Measurements from ENCODE around the gene FAM83C. TPM values are rescaled to one million over a fixed set of nuclear protein-coding genes. Genes with fewer than 3 reads are reported as not detected.

The FAM83C gene
- total and polyA plus RNA-seq, 7 experiments from 2014 or later = not detected

DNA sequence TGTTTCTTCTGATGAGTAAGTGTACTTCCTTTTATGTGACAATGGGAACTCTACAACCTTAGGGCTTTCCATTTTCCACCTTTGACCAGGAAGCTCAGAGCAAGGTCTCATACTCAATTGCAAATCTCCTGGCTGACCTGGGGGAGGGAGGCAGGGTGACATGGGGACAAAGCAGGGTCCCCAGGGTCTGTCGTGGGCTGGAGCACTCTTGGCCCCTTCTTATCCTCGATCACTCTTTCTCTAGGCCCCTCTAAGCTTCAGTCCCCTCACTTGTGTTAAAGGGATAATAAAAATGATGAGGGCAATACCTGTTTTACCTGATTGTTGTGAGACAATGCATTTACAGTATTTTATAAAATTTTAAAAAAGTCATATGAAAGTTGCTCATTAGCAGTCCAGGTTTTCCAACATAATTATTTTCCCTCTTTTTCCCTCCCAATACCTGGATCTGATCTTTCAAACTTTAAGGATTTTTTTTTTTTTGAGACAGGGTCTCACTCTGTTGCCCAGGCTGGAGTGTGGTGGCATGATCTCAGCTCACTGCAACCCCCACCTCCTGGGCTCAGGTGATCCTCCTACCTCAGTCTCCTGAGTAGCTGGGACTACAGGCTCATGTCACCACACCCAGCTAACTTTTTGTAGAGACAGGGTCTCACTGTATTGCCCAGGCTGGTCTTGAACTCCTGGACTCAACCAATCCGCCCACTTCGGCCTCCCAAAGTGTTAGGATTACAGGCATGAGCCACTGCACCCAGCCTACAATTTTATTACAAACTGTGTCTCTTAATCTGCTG is 8.4 kb upstream of the FAM83C start:
- Histone ChIP-seq H3K4me1 (ENCODE audit: control insufficient read depth in 2 of 2, insufficient read depth in 2 of 2, low read length in 2 of 2) (no peaks in the 10 kb centered on the region), H3K9me3 (ENCODE audit: control insufficient read depth in 2 of 3, low read length in 3 of 3) (no peaks in the 10 kb centered on the region), H3K4me3 (ENCODE audit: low read length) (no peak overlapping the region), H3K27me3 (ENCODE audit: control insufficient read depth in 2 of 2, insufficient read depth in 2 of 2, low read length in 2 of 2) (no peaks in the 10 kb centered on the region), H3K36me3 (ENCODE audit: control insufficient read depth in 2 of 3, insufficient read depth in 3 of 3, low read length in 3 of 3) (peaks cover 0 to 3% (median 0%) of the 10 kb centered on the region in 3 experiments), H3K27ac (ENCODE audit: low read depth, low read length) (no peak overlapping the region)
- intact Hi-C loops (cut with micrococcal nuclease) = no loop called here
- Mint-ChIP-seq H3K27ac (peak overlapping the region in 2 of 9 donors; percentile 25 to 34), H3K4me3 (no peak overlapping the region), H3K4me1 (peaks cover 0 to 21% (median 9%) of the 10 kb centered on the region in 7 donors), H3K9me3 (peaks cover 0 to under 1% (median 0%) of the 10 kb centered on the region in 11 donors), H3K36me3 (peaks cover 0 to 1% (median 0%) of the 10 kb centered on the region in 5 donors), H3K27me3 (peaks cover 0 to 3% (median 0%) of the 10 kb centered on the region in 5 donors)
- no peak for DNase-seq
- POLR2A ChIA-PET = interaction anchor here (0.6 kb wide), 1 partner anchor 218 kb away, joined by 3 read pairs; no protein-coding TSS in a partner anchor
- no peak for ATAC-seq
- CTCF ChIA-PET = interaction anchor here (0.6 kb wide), 1 partner anchor 142 kb away, joined by 3 read pairs; no protein-coding TSS in a partner anchor

DNA sequence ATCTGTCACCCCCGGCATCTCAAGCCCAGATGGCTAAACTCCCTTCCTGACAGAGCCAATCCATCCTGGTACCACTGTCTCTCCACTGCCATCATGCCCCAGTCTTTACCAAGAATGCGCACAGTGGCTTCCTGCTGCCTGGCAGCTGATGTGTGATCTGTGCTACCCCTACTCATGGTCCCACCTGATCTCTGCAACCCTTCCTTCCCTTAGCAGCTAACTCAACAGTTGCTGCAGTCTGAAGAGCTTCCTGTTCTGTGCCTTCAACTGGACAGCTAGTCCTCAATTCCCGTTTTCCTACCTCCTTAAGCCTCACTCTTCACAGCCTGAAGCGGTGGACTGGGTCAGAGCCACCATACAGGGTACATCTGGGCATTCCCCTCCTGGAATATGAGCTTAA is 7.6 kb upstream of the FAM83C start:
- ATAC-seq = no peak
- CTCF ChIA-PET = interaction anchor here (1.0 kb wide), 1 partner anchor 10 kb away, joined by 5 read pairs; no protein-coding TSS in a partner anchor

DNA sequence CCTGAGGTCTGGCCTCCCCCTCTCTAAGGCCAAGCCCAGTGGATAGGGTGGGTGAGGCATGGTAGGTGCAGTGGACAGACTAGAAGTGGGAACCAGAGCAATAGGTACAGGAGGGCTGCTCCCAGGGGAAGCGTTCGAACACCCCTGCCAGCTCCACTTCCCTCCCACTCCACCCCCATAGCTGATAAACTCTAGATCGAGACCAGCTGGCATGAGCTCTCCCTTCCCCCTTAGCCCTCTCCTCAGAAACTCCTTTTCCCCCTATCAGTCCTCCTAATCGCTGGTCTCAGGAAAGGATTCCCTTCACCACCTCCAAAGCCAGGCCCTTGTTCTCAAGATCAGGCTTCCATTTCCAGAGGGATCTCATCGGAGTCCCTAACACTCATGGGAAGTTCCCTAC is 6.0 kb upstream of the FAM83C start:
- Mint-ChIP-seq H3K4me3 (no peak overlapping the region), H3K4me1 (peaks cover 0 to 5% (median 0%) of the 10 kb centered on the region in 7 donors), H3K9me3 (peaks cover 0 to 3% (median 0%) of the 10 kb centered on the region in 11 donors), H3K36me3 (no peaks in the 10 kb centered on the region), H3K27me3 (peaks cover 0 to 8% (median 0%) of the 10 kb centered on the region in 5 donors), H3K27ac (no peak overlapping the region)
- H3K36me3 ChIP-seq (ENCODE audit: control insufficient read depth in 2 of 3, insufficient read depth in 3 of 3, low read length in 3 of 3) = no peaks in the 10 kb centered on the region
- no peaks in the 10 kb centered on the region for H3K27me3 ChIP-seq (ENCODE audit: control insufficient read depth in 2 of 2, insufficient read depth in 2 of 2, low read length in 2 of 2)
- H3K4me1 ChIP-seq (ENCODE audit: control insufficient read depth in 2 of 2, insufficient read depth in 2 of 2, low read length in 2 of 2) = no peaks in the 10 kb centered on the region
- no peak overlapping the region for H3K4me3 ChIP-seq (ENCODE audit: low read length)
- ChIA-PET CTCF (interaction anchor here (1.4 kb wide), 1 partner anchor 20 kb away, joined by 3 read pairs; the partner anchor contains the start of gene MMP24OS), POLR2A (interaction anchor here (0.5 kb wide), 1 partner anchor 162 kb away, joined by 3 read pairs; no protein-coding TSS in a partner anchor)
- no peaks in the 10 kb centered on the region for H3K9me3 ChIP-seq (ENCODE audit: control insufficient read depth in 2 of 3, low read length in 3 of 3)
- no peak for ATAC-seq
- H3K27ac ChIP-seq (ENCODE audit: low read depth, low read length) = no peak overlapping the region
- DNase-seq = no peak
- intact Hi-C loops (cut with micrococcal nuclease) = no loop called here

More for the DNA sequence above, 7.6 kb upstream of the FAM83C start:
- Histone ChIP-seq H3K27me3 (ENCODE audit: control insufficient read depth in 2 of 2, insufficient read depth in 2 of 2, low read length in 2 of 2) (no peaks in the 10 kb centered on the region), H3K9me3 (ENCODE audit: control insufficient read depth in 2 of 3, low read length in 3 of 3) (no peaks in the 10 kb centered on the region), H3K4me3 (ENCODE audit: low read length) (no peak overlapping the region), H3K36me3 (ENCODE audit: control insufficient read depth in 2 of 3, insufficient read depth in 3 of 3, low read length in 3 of 3) (no peaks in the 10 kb centered on the region), H3K27ac (ENCODE audit: low read depth, low read length) (no peak overlapping the region), H3K4me1 (ENCODE audit: control insufficient read depth in 2 of 2, insufficient read depth in 2 of 2, low read length in 2 of 2) (no peaks in the 10 kb centered on the region)
- no peak for DNase-seq
- Mint-ChIP-seq H3K27me3 (peaks cover 0 to 8% (median 0%) of the 10 kb centered on the region in 5 donors), H3K9me3 (peaks cover 0 to 2% (median 0%) of the 10 kb centered on the region in 11 donors), H3K36me3 (no peaks in the 10 kb centered on the region), H3K4me3 (no peak overlapping the region), H3K27ac (peak overlapping the region in 5 of 9 donors; percentile 2 to 79 (median 44)), H3K4me1 (peaks cover 0 to 13% (median 9%) of the 10 kb centered on the region in 7 donors)
- POLR2A ChIA-PET = no interaction called here
- intact Hi-C loops (cut with micrococcal nuclease) = no loop called here

DNA sequence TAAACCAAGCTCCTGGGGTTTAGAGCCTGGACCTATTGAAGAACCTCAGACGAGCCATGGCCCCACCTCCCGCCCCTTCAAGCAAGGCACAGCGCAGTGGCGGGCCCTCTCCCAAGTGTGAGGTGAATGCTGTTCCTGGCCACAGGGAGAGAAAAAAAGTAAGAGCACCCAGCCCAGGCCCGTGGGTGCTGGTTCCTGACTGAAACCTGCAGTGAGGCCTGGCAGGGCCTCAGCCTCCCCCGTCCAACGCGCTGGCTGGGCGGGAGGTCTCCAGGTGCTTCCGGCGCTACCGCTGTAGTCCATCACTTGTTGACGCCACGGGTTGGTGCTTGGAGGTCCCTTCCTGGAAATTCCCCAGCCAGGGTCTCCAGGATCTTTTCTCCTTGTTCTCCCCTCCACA is 5.5 kb upstream of the FAM83C start:
- no peaks in the 10 kb centered on the region for H3K27me3 ChIP-seq (ENCODE audit: control insufficient read depth in 2 of 2, insufficient read depth in 2 of 2, low read length in 2 of 2)
- peaks cover 0 to 5% (median 0%) of the 10 kb centered on the region in 7 donors for H3K4me1 Mint-ChIP-seq
- no peaks in the 10 kb centered on the region for H3K4me1 ChIP-seq (ENCODE audit: control insufficient read depth in 2 of 2, insufficient read depth in 2 of 2, low read length in 2 of 2)
- H3K36me3 Mint-ChIP-seq = no peaks in the 10 kb centered on the region
- peaks cover 0 to 8% (median under 1%) of the 10 kb centered on the region in 5 donors for H3K27me3 Mint-ChIP-seq
- DNase-seq (no peak), ATAC-seq (no peak)
- H3K36me3 ChIP-seq (ENCODE audit: control insufficient read depth in 2 of 3, insufficient read depth in 3 of 3, low read length in 3 of 3) = no peaks in the 10 kb centered on the region
- no peak overlapping the region for H3K27ac ChIP-seq (ENCODE audit: low read depth, low read length)
- peaks cover 0 to 3% (median 0%) of the 10 kb centered on the region in 11 donors for H3K9me3 Mint-ChIP-seq
- CTCF ChIA-PET = interaction anchor here (1.4 kb wide), 1 partner anchor 20 kb away, joined by 3 read pairs; the partner anchor contains the start of gene MMP24OS
- no peak overlapping the region for H3K27ac Mint-ChIP-seq
- H3K4me3 ChIP-seq (ENCODE audit: low read length) = no peak overlapping the region
- no peaks in the 10 kb centered on the region for H3K9me3 ChIP-seq (ENCODE audit: control insufficient read depth in 2 of 3, low read length in 3 of 3)
- H3K4me3 Mint-ChIP-seq = no peak overlapping the region
- POLR2A ChIA-PET = no interaction called here
- intact Hi-C loops (cut with micrococcal nuclease) = no loop called here

DNA sequence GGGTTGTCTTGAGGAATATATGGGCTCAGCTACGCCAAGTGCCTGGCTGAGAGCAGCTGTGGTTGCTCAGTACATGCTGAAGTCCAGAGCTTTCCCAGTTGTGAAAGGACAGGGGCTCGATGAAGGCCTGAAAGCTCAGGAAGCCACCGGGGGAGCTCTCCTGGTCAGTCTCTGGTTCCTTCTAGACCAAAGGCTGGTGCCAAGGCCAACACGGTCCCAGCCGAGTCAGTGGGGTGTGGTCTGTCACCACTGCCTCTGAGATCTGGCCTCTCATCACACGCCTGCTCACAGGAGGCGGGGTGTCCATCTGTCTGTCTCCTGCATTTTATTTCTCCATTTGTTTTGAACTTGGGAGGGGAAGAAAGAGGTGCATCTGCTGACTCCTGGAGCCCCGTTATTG is 4.9 kb upstream of the FAM83C start:
- CTCF ChIA-PET = no interaction called here
- no peak for ATAC-seq

GRCh38 chr20:35296101-35296554 is 3.9 kb upstream of the FAM83C start:
- ChIA-PET CTCF (no interaction called here), POLR2A (interaction anchor here (0.7 kb wide), 1 partner anchor 157 kb away, joined by 3 read pairs; no protein-coding TSS in a partner anchor)
- no peaks in the 10 kb centered on the region for H3K36me3 ChIP-seq (ENCODE audit: control insufficient read depth in 2 of 3, insufficient read depth in 3 of 3, low read length in 3 of 3)
- H3K4me1 ChIP-seq (ENCODE audit: control insufficient read depth in 2 of 2, insufficient read depth in 2 of 2, low read length in 2 of 2) = no peaks in the 10 kb centered on the region
- no peaks in the 10 kb centered on the region for H3K36me3 Mint-ChIP-seq
- no peaks in the 10 kb centered on the region for H3K27me3 ChIP-seq (ENCODE audit: control insufficient read depth in 2 of 2, insufficient read depth in 2 of 2, low read length in 2 of 2)
- H3K4me3 Mint-ChIP-seq = no peak overlapping the region
- ATAC-seq (no peak), DNase-seq (no peak)
- H3K27ac ChIP-seq (ENCODE audit: low read depth, low read length) = no peak overlapping the region
- peaks cover 0 to 3% (median 0%) of the 10 kb centered on the region in 11 donors for H3K9me3 Mint-ChIP-seq
- intact Hi-C loops (cut with micrococcal nuclease) = no loop called here
- H3K27me3 Mint-ChIP-seq = peaks cover 0 to 8% (median 4%) of the 10 kb centered on the region in 5 donors
- H3K27ac Mint-ChIP-seq = no peak overlapping the region
- H3K4me1 Mint-ChIP-seq = peaks cover 0 to 5% (median 0%) of the 10 kb centered on the region in 7 donors
- H3K4me3 ChIP-seq (ENCODE audit: low read length) = no peak overlapping the region
- H3K9me3 ChIP-seq (ENCODE audit: control insufficient read depth in 2 of 3, low read length in 3 of 3) = no peaks in the 10 kb centered on the region

More for the DNA sequence above, 4.9 kb upstream of the FAM83C start:
- Histone ChIP-seq H3K27ac (ENCODE audit: low read depth, low read length) (no peak overlapping the region), H3K4me1 (ENCODE audit: control insufficient read depth in 2 of 2, insufficient read depth in 2 of 2, low read length in 2 of 2) (no peaks in the 10 kb centered on the region), H3K36me3 (ENCODE audit: control insufficient read depth in 2 of 3, insufficient read depth in 3 of 3, low read length in 3 of 3) (no peaks in the 10 kb centered on the region), H3K4me3 (ENCODE audit: low read length) (no peak overlapping the region), H3K9me3 (ENCODE audit: control insufficient read depth in 2 of 3, low read length in 3 of 3) (no peaks in the 10 kb centered on the region), H3K27me3 (ENCODE audit: control insufficient read depth in 2 of 2, insufficient read depth in 2 of 2, low read length in 2 of 2) (no peaks in the 10 kb centered on the region)
- intact Hi-C loops (cut with micrococcal nuclease) = no loop called here
- no peak for DNase-seq
- Mint-ChIP-seq H3K4me1 (peaks cover 0 to 5% (median 0%) of the 10 kb centered on the region in 7 donors), H3K27me3 (peaks cover 0 to 8% (median 4%) of the 10 kb centered on the region in 5 donors), H3K27ac (peak overlapping the region in 1 of 9 donors; percentile 5), H3K36me3 (no peaks in the 10 kb centered on the region), H3K4me3 (no peak overlapping the region), H3K9me3 (peaks cover 0 to 3% (median 0%) of the 10 kb centered on the region in 11 donors)
- POLR2A ChIA-PET = no interaction called here
